Stromal cell of bone marrow (primary cell): Measurements from ENCODE around the gene DRC7.
"Not testable (repeated sequence)": the region's sequence is repeated elsewhere in the genome, so short reads cannot be mapped to it uniquely, and the experiment has no call there.

Experiments
- DNase-seq: peaks from one replicate; pipeline ENCODE4 v3.0.0-alpha.2; 2012; ENCODE audit warnings: low read depth

DRC7 gene

DNA sequence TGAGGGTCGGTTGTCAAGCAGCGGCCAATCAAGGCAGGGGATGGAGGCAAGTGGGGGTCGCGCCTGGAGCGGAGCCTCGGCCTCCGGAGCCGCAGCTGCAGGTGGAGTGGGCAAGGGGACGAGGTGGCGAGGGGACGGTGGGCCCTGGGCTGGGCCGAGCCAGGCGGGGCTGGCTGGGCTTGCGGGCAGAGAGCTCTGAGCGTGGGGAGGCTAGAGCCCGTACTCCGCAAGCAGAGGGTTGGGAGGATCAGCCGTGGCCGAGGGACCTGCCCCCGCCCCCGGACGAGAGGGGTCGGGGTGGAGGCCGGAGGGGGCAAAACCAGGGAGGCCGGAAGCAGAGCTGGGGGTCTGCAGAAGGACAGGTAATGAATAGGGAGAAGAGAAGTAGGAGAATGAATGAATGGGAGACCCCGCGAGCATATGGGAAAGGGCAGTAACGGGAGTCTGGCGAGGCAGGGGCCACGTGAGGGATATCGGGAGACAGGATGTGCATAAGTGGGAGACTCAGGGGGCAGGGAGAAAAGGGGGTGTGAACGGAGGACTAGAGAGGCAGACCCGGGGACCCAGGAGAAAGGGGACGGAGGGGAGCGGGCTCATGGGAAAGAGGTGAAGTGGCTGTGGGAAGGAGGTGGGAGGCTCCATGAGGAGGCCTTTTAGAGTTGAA lies 41.3 kb downstream of the DRC7 start, which contains the start of gene KATNB1:
TSS of gene KATNB1 (plus strand) at position 16 of the 664 bp plus-strand sequence. CDS start 1,474 bp downstream, outside the sequence.
- no peak for DNase-seq

DNA sequence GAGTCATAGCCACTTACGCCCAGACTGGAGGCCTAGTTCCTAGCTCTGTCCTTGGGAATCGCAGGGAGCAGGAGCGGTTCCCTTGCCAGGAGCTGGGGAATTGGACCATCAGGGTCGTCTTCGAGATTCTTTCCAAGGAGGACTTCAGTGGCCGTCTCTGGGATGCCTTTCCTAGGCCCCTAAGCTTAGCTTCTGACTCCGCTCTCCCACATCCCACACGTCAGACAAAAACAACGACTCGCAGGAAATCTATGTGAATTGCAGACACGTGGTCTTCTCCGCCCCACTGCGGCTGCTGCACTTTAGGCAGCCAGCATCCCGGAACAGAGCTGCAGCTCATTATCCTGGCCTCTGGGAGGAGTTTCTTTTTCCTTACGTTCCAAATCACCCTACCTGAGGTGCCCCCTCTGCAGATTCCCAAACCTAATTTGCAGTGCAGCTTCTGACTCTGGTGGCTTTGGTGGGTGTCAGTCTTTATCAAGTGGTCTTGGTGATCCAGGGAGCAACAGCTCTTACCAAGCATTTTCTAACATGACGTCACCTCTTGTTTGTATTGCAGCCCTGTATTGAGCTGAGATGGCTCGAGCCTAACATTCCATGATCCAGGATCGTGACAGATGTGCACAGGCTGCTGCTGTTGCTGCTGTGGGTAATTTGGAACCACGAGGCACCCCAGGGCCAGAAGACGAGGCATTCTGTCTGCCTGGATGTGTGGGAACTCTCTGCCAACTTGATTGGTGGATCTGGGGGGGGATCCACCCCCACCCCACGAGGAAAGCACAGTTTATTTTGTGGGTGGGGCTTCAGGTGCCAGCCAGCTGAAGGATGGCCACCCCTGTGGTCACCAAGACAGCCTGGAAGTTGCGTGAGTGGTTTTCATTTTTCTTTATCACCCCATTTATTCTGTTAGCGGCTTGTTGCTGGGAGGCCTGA lies 42.1 kb downstream of the DRC7 start:
- DNase-seq = peak; percentile 63

DNA sequence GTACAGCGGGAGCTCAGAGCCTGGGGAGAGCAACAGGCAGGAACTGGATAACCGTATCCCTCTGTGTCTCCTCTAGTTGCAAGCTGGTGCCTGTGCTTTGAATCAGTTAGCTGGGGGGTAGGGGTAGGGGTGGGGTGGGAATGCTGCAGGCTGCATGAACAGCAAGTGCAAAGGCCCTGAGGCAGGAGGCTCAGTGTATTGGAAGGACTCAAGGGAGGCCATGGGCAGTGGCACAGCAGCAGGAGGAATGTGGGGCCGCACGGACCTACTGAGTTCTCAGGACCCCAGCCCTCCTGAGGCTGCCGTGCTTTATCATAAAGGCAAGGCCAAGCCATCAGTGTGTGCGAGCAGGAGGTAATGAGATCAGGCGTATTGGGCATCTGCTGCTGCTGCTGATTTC lies 44.2 kb downstream of the DRC7 start:
- DNase-seq = no peak

DNA sequence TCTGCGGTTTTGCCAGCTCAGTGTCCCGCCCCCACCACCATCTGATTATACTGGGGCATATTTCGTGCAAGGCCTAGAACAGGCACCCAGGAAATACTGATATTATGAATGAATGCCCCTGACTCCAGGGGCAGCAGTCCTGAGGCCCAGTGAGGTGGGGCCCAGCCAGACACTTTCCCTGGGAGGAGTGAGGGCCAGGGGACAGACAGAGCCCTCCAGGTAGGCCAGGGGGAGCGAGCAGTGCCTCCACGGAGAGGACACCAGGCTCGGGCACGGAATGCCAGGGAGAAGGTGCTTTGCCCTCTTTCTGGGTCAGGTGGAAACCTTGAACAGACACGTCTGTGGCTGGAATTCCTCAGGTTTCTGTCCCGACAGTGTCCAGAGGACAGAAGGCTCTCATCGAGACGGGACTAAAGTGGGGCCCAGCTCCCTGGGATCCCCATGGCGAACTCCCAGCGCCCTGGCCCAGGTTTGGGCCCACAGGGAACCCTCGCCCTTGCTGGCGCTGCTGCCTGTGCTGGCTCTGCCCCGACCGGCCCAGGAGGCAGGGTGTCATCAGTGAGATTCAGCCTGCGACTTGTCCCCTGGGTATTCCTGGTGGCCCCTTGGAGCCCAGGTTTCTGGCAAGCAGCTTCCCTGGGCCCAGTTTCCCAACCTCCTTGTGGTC lies 45.3 kb downstream of the DRC7 start:
- DNase-seq = no peak

DNA sequence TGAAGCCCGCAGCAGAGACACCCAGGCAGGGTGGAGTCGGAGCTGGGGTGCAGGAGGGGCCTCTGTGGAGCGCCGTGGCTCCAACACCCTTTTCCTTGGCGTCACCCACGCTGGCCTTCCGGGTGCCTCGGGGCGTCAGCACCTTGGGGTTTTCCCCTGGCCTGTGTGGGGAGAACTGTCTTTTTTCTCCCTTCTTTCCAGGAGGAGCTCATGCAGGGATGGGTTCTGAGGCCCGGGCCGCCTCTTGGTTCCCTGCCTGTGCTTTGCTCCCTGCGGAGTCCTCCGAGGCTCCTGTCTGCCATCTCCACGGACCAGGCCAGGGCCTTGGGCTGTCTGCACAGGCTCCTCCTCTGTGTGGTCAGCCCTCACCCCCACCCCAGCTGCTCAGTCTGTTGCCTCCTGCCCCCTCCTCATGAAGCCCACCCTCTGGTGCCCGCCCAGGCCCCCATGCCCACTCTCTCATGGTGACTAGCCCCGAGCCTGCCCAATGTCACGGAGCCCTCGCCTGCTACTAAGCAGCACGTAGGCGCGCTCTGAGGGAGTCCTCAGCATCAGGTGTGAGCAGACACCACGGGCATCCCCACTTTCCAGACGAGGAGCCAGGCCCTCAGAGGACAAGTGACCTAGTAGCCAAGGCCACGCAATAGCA lies 45.9 kb downstream of the DRC7 start:
- no peak for DNase-seq

DNA sequence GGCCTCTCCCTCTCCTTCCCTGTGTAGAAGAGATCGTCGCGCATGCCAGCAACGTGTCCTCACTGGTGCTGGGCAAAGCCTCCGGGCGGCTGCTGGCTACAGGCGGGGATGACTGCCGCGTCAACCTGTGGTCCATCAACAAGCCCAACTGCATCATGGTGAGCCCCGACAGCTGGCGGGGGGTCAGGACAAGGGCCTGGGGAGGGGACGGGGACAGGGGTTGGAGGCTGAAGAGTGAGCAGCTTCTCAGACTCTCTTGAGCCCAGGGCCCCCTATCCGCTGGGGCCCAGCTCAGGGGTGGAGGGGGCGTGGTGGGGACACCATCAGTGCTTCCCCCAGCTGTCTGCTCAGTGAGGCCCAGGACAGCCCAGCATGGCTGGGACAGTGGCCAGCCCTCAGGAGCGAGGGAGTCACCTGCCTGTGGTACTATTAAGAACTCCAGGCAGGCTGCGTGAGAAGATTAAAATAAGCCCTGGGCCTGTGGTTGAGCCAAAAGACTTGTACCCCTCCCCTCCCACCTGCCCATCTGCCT lies 47.1 kb downstream of the DRC7 start:
- no peak for DNase-seq

DNA sequence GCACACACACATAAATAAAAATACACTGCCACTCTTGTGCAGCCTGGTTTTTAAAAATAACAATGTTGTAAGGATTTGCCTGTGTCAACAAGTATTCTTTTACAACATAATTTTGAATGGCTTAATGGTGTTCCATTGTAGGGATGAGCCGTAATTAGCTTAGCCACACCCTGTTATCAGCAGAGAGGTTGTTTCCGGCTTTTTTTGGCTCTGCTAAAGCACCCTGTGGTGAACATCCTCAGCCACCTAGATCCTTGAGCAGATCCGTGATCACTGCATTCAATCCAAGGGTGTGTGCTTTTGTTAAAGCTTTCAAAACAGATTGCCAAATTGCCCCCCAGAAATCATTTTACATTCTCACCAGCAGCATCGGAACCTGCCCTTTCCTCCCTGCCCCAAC lies 47.9 kb downstream of the DRC7 start:
- no peak for DNase-seq

DNA sequence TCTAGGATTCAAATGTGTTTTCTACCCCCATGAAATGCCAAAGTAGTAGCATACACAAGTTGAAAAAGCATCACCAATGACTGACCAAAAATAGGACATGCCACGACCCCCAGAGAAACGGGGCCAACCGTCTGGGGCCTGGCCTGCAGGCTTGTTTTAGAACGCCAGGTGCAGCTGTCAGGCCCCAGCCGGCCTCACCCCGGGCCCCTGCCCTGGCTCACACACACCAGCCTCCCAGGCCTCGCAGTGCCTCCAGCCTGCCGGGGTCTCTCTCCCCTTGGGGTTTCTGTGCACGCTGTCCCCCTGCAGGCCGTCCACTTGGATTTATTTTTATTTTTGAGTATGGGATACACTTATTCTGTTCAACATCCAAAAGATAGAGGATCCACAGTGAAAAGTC lies 48.9 kb downstream of the DRC7 start:
- no peak for DNase-seq

DNA sequence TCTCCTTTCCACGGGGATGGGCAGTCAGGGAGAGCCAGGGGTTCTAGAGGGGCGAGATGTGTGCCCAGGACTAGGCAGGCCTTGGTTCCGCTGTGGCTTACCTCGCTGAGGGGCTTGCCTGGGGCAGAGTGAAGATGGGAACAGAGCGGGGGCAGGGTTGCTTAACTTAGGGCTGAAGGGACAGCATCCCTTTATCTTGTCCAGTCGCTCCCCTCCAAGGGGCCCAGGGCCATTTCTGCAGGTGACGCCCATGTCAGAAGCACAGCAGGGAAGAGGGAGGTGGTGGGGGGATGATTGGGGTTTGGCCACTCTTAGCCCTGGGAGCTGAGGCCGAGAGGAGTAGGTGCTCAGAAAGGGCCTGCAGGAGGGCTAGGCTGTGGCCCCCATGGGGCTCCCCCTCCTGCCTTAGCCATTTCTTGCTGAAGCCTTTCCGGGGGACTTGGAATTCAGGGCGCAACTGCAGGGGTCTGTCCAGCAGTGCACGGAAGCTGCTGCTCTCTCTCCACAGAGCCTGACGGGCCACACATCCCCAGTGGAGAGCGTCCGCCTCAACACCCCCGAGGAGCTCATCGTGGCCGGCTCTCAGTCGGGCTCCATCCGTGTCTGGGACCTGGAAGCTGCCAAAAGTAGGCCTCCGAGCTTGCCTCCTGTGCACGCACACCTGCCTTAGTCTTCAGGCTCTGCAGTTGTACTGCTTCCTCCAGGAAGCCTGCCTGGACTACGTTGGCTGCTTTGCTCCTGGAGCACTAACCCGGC lies 49.5 kb downstream of the DRC7 start:
- no peak for DNase-seq

DNA sequence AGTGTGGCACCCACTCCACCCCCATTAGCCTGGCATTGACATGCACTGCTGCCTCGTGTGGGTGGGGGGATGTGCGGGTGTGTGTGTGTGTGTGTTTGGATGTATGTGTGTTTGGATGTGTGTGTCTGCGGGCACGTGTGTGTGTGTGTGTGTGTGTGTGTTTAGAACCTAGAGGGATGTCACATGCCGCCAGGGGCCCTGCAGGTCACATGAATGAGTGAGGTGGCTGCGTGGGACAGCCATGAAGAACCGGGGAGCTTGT lies 50.0 kb downstream of the DRC7 start:
- no peak for DNase-seq

DNA sequence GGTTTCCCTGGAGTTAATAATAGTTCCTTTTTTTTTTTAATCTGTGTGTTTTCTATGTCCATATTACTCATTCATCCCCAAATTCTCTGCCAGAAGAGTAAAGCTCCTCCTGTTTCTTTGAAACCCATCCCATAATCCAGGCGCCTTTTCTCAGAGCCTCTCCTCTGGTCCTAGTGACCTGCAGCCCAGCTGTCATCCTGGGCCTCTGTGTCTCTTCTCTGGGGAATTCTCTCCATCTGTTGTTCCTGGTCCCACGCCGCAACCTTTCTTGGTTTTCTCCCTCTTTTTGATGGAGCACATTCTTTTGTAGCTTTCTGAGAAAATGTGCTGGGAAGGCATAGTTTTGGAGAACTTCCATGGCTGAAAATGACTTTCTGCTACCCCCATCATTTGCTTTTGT lies 51.2 kb downstream of the DRC7 start:
- DNase-seq = no peak

DNA sequence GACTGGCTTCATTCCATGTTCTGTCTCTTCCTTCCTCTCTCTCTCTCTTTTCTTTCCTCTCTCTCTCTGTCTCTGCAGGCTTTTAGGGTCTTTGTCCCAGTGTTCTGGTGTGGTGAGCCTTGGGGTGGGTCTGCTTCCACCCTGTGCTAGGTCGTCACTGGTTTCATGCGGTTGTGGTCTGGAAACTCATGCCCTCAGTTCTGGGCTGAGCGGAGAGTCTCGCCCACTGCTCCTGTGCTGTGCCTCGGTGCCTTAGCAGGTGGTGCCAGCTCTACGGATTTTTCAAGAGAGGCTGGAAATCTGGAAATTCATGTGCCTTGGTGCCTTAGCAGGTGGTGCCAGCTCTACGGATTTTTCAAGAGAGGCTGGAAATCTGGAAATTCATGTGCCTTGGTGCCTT lies 51.7 kb downstream of the DRC7 start:
- not testable (repeated sequence) for DNase-seq

DNA sequence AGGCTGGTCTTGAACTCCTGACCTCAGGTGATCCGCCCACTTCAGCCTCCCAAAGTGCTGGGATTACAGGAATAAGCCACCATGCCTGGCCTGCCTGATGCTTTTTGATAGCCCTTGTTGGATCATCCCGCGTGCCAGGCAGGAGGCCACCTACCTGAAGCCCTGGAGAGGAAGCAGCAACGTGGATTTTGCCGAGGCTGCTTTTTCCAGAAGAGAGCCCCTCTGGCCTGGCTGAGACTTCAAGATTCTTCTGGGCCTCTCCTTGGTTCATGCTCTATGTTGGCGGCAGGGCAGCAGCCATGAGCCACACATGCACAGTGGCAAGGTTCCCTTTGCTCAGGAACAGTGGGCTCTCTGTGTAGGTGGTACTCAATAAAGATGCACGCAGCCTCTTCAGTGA lies 52.5 kb downstream of the DRC7 start:
- no peak for DNase-seq

DNA sequence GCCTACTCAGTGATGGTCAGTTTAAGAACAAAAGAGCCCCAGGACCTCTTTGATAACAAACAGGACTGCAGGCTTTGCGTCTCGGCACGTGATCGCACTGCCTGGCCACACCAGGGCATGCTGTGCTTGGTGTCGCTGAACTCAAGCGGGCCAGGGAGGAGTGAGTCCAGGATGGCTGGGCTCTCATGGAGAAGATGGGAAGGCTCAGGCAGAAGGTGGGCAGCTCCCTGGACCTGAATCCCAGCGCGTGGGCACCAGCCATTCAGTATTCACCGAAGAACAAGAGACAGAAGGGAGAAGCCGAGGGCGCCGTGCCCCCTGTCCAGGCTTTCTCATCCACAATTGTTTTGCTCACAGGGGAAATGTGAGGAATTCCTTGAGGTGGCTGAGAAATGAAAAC lies 52.9 kb downstream of the DRC7 start:
- no peak for DNase-seq

DNA sequence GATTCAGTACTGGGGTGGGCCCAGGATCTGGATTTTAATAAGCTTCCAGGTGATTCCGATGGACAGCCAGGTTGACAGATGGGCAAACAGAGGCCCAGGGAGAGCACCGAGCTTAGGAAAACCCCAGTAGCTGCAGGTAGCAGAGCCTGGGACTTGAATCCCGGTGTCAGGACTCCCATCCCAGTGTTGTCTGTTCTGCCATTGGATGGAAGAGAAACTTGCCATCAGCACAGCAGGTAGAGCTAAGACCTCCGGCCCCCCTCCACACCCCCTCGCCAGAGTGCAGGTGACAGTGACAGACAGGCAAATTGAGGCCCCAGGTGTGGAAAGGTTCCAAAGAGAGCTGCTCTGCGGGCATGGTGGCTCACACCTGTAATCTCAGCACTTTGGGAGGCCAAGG lies 53.4 kb downstream of the DRC7 start:
- DNase-seq = no peak

DNA sequence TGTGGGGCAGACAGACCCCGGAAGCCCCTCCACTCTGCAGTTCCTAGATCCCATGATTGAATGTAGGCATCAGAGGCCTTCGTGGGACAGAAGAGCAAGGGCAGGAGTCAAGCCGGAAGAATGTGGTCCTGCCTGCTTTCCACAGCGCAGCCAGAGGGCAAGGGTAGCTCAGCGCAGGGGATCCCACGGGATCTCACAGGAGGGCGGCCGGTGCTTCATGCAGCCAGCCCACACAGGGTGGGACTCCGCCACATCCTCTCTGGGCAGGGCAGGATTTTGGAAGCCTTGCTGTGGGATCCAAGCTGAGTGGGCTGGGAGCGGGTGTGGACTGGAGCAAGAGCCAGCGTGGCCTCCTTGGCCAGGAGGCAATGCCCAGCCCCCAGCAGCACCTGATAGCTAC lies 54.0 kb downstream of the DRC7 start:
- no peak for DNase-seq

DNA sequence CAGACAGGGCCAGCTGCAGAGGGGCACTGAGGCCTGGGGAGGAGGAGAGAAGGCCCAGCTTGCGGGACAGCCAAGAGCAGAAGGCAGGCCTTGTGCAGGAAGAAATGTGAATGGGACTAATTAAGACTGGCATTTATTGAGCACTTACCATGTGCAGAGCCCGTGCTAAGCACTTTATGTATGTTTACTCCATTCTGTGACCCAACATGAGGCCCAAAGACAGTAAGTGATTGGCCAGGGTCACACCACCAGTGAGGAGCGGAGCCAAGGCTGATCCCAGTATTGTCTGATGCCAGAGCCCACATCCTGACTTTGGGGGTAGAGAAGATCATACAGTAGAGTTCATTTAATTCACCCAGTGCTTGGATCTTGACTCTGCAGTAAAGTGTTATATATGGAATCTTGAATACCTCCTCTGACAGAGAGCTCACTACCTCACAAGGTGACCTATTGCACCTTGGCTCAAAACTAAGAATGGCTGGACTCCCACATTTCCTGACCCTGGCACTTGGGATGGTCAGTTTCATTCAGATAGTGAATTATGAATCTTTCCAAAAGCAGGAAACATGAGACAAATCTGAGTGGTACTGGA lies 54.6 kb downstream of the DRC7 start:
- no peak for DNase-seq

DNA sequence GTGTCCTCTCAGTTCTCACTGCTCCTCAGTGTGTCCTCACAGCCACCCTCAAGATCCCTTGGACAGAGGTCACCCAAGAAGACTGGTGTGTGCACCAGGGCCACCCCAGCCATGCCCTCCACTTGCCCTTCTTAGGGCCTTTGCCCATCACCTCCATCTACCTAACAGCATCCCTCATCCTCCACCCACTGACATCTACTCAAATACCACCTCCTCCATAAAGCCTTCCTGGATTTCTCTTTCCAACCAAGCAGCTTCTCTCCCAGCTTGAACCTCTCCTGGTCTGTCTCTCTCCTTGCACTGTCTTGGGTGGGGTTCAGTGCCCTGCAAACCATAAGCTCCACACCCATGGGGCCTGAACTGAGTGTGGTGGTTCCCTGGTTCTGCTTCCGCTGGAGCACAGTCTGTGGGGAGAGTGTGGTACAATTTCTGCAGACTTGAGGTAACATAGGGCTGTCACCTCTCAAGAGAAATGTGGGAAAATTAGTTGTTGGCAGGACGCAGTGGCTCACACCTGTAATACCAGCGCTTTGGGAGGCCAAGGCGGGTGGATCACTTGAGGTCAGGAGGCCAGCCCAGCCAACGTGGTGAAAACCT lies 55.3 kb downstream of the DRC7 start:
- DNase-seq = no peak

DNA sequence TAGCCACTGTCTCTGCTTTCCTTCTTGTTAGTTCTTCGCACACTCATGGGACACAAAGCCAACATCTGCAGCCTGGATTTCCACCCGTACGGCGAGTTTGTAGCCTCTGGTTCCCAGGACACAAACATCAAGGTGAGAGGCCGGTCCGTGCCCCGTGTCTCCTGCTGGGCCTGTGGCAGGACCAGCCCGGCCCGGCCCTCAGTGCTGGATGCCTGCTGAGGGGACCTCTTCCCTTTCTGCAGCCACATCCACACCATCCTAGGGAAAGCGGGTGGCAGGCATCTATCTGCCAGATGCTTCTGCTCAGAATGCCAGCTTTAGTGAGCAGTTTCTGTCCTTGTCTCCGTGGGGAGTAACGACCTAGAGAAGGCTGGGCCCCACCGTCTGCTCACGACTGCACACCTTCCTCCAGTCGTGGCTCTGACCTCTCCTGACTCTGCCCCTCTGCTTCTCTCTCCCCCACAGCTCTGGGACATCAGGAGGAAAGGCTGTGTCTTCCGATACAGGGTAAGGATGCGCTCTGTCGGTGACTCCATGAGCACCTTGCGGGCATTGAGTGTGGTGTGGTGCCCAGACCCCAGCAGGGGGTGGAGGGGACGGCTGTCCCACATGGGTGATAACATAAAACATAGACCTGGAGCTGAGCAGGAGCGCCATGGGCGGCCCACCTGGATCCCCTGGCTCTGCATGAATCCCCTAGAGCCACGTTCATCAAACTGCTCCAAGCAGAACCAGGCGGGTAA lies 56.4 kb downstream of the DRC7 start:
- DNase-seq = no peak

DNA sequence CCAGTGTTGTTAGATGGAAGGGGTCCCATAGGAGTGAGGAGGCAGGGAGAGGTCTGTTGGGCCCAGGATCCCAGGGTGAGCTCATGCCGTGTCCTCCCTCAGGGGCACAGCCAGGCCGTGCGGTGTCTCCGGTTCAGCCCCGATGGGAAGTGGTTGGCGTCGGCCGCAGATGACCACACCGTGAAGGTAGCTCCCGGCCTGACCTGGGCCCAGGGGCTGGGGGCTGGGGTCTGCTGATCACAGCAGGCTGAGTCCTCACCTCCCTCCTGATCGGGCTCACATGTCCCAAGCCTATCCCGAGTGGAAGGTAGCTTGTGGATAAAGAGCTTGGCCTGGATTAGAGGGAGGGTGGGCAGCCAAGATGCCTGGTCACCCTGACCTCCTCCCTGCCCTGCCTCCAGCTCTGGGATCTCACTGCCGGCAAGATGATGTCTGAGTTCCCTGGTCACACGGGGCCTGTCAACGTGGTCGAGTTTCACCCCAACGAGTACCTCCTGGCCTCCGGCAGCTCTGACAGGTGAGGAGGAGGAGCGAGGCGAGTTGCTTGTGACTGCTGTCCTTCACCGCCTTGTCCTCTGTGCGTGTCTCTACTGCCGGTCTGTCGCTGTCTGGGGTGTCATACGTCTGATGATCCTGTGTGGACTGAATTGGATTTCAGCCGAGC lies 57.1 kb downstream of the DRC7 start:
- no peak for DNase-seq
